Prostate gland (tissue), 1 donor: ENCODE measurements around the gene S100A16.

Experiments
- POLR2A ChIP-seq: fragments of 450-650 bp; IDR thresholded peaks from one replicate; pipeline ENCODE4 v1.6.1; 2016; ENCODE audit warnings: antibody characterized with exemption, mild to moderate bottlenecking
- POLR2AphosphoS5 ChIP-seq: sonication (generic); formaldehyde crosslinking; IDR thresholded peaks from one replicate; pipeline ENCODE4 v1.6.1; 2017; ENCODE audit warnings: antibody characterized with exemption

- TF ChIP-seq POLR2AphosphoS5 (no peak), POLR2A (no peak)
Observed at GRCh38 chr1:153571706-153572105, 41.2 kb downstream of the S100A16 start.
